HEK293 (cell line): Measurements from ENCODE around the gene CLN6.
"Not testable (repeated sequence)": the region's sequence is repeated elsewhere in the genome, so short reads cannot be mapped to it uniquely, and the experiment has no call there.

Experiments
- CTCF ChIA-PET: fragments of 350-600 bp; formaldehyde crosslinking; extraction: SDS; loops from one replicate; lab custom pipeline; 2021; ENCODE audit warnings: antibody characterized with exemption; lab: Yijun Ruan, JAX
- POLR2A ChIA-PET: fragments of 300-600 bp; formaldehyde crosslinking; extraction: SDS; loops from one replicate; lab custom pipeline; 2020; ENCODE audit warnings: antibody characterized with exemption, inconsistent platforms; lab: Yijun Ruan, JAX
- H3K27ac ChIP-seq: fragments of 200-500 bp; sonication (Bioruptor generic); 2 replicates; pipeline ENCODE4 v1.5.1; 2014; ENCODE audit warnings: low read depth, low read length, control low read depth, inconsistent platforms; ENCODE audit errors: extremely low read depth
- H3K36me3 ChIP-seq, 2 experiments: fragments of 200-500 bp in 1 of 2; sonication (Bioruptor generic) in 1 of 2; 1 replicate in 1 of 2; 2 replicates in 1 of 2; pipeline ENCODE4 v1.5.1; 2014 to 2017; ENCODE audit warnings: inconsistent platforms in 2 of 2, low read length in 2 of 2; ENCODE audit not compliant: control insufficient read depth in 2 of 2, insufficient read depth in 1 of 2
- H3K4me1 ChIP-seq: fragments of 200-500 bp; sonication (Bioruptor generic); 2 replicates; pipeline ENCODE4 v1.5.1; 2014; ENCODE audit warnings: mild to moderate bottlenecking, low read length, inconsistent platforms; ENCODE audit not compliant: control insufficient read depth, insufficient read depth
- H3K4me3 ChIP-seq: 2 replicates; pipeline ENCODE4 v1.5.1; 2011; ENCODE audit warnings: low read depth, mild to moderate bottlenecking, control low read depth, low read length, moderate library complexity
- H3K9me3 ChIP-seq: fragments of 200-500 bp; sonication (Bioruptor generic); 2 replicates; pipeline ENCODE4 v1.5.1; 2014; ENCODE audit warnings: low read depth, low read length, inconsistent platforms; ENCODE audit not compliant: control insufficient read depth, insufficient read depth
- ZBTB1 ChIP-seq: fragments of 450-650 bp; formaldehyde crosslinking; IDR thresholded peaks from 2 replicates; pipeline ENCODE4 v1.5.1; 2016; ENCODE audit warnings: missing biosample characterization, missing genetic modification characterization
- ZBTB10 ChIP-seq: fragments of 450-650 bp; formaldehyde crosslinking; IDR thresholded peaks from 2 replicates; pipeline ENCODE4 v1.5.1; 2016; ENCODE audit warnings: missing biosample characterization, missing genetic modification characterization
- ZFHX2 ChIP-seq: fragments of 450-650 bp; formaldehyde crosslinking; conservative IDR thresholded peaks from 2 replicates; pipeline ENCODE4 v1.5.1; 2016; ENCODE audit warnings: missing biosample characterization, missing genetic modification characterization
- ZNF121 ChIP-seq: fragments of 450-650 bp; formaldehyde crosslinking; IDR thresholded peaks from 2 replicates; pipeline ENCODE4 v1.5.1; 2016; ENCODE audit warnings: missing biosample characterization, missing genetic modification characterization
- ZNF146 ChIP-seq: fragments of 450-650 bp; formaldehyde crosslinking; IDR thresholded peaks from 2 replicates; pipeline ENCODE4 v1.5.1; 2016; ENCODE audit warnings: missing biosample characterization, missing genetic modification characterization
- ZNF280D ChIP-seq: fragments of 450-650 bp; formaldehyde crosslinking; IDR thresholded peaks from 2 replicates; pipeline ENCODE4 v1.5.1; 2016; ENCODE audit warnings: missing biosample characterization, missing genetic modification characterization
- ZNF510 ChIP-seq: fragments of 450-650 bp; formaldehyde crosslinking; IDR thresholded peaks from 2 replicates; pipeline ENCODE4 v1.5.1; 2018; ENCODE audit warnings: mild to moderate bottlenecking, missing genetic modification characterization, missing biosample characterization; ENCODE audit not compliant: insufficient replicate concordance
- ZNF521 ChIP-seq: fragments of 450-650 bp; formaldehyde crosslinking; IDR thresholded peaks from 2 replicates; pipeline ENCODE4 v1.5.1; 2017; ENCODE audit warnings: missing biosample characterization, mild to moderate bottlenecking, missing genetic modification characterization
- ZNF600 ChIP-seq: fragments of 450-650 bp; formaldehyde crosslinking; IDR thresholded peaks from 2 replicates; pipeline ENCODE4 v1.5.1; 2016; ENCODE audit warnings: missing biosample characterization, missing genetic modification characterization
- ZNF624 ChIP-seq: fragments of 450-650 bp; formaldehyde crosslinking; IDR thresholded peaks from 2 replicates; pipeline ENCODE4 v1.5.1; 2017; ENCODE audit warnings: missing biosample characterization, missing genetic modification characterization
- ZNF660 ChIP-seq: fragments of 450-650 bp; IDR thresholded peaks from 2 replicates; pipeline ENCODE4 v1.5.1; 2018; ENCODE audit warnings: missing biosample characterization, mild to moderate bottlenecking, missing genetic modification characterization
- ZNF830 ChIP-seq: fragments of 450-650 bp; IDR thresholded peaks from 2 replicates; pipeline ENCODE4 v1.5.0; 2018; ENCODE audit warnings: missing biosample characterization, missing genetic modification characterization, low read depth, mild to moderate bottlenecking, moderate library complexity
- TF ChIP-seq, protein P1 (sequence below): fragments of 450-650 bp; formaldehyde crosslinking; IDR thresholded peaks from 2 replicates; pipeline ENCODE4 v1.5.1; 2016; ENCODE audit warnings: missing biosample characterization, missing genetic modification characterization
- TF ChIP-seq, protein P2 (sequence below): fragments of 450-650 bp; formaldehyde crosslinking; IDR thresholded peaks from 2 replicates; pipeline ENCODE4 v1.5.1; 2016; ENCODE audit warnings: missing biosample characterization, missing genetic modification characterization

The CLN6 gene

GRCh38 chr15:68175526-68175925, 54.0 kb downstream of the CLN6 start:
- ChIA-PET CTCF (interaction anchor here (0.6 to 1.5 kb wide), 2 partner anchors 36 to 313 kb away, joined by 3 to 5 read pairs; no protein-coding TSS in a partner anchor), POLR2A (no interaction called here)
- no peaks in the 10 kb centered on the region for H3K4me1 ChIP-seq
- peaks cover 30 to 33% of the 10 kb centered on the region in 2 experiments for H3K36me3 ChIP-seq
- H3K27ac ChIP-seq: no peak overlapping the region
- TF ChIP-seq ZNF521 (tag by site-specific recombination) (no peak), ZNF624 (tag by site-specific recombination) (no peak)
- no peaks in the 10 kb centered on the region for H3K9me3 ChIP-seq
- no peak overlapping the region for H3K4me3 ChIP-seq

GRCh38 chr15:68173119-68173518, 56.4 kb downstream of the CLN6 start:
- CTCF ChIA-PET: interaction anchor here (0.9 kb wide), 1 partner anchor 310 kb away, joined by 3 read pairs; no protein-coding TSS in a partner anchor
- no peaks in the 10 kb centered on the region for H3K9me3 ChIP-seq
- TF ChIP-seq ZNF121 (tag by site-specific recombination): peak; percentile 49; the same call in 1 of the 2 replicates
- TF ChIP-seq ZNF830: no peak
- H3K4me3 ChIP-seq: no peak overlapping the region
- H3K27ac ChIP-seq: no peak overlapping the region
- H3K4me1 ChIP-seq: no peaks in the 10 kb centered on the region; the same call in 1 of the 2 replicates
- peaks cover 24 to 32% of the 10 kb centered on the region in 2 experiments for H3K36me3 ChIP-seq
- POLR2A ChIA-PET: no interaction called here

- H3K36me3 ChIP-seq: peaks cover 20 to 22% of the 10 kb centered on the region in 2 experiments
- CTCF ChIA-PET, H3K27ac ChIP-seq, H3K9me3 ChIP-seq, POLR2A ChIA-PET, H3K4me1 ChIP-seq, H3K4me3 ChIP-seq: not testable (repeated sequence)
- TF ChIP-seq, protein P1, sequence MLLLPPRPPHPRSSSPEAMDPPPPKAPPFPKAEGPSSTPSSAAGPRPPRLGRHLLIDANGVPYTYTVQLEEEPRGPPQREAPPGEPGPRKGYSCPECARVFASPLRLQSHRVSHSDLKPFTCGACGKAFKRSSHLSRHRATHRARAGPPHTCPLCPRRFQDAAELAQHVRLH: 0 out of 2 replicates have a peak, but pooled peaks have one; percentile 61
- TF ChIP-seq ZNF146: peak; percentile 95
- peak; percentile 87; the same call in 1 of the 2 replicates for TF ChIP-seq ZNF280D
Observed at GRCh38 chr15:68172037-68172436, 57.5 kb downstream of the CLN6 start.

GRCh38 chr15:68166847-68167246, 62.7 kb downstream of the CLN6 start:
- no peak overlapping the region for H3K4me3 ChIP-seq
- no peaks in the 10 kb centered on the region; the same call in 1 of the 2 replicates for H3K4me1 ChIP-seq
- ChIA-PET POLR2A (interaction anchor here (2.0 kb wide), 1 partner anchor 112 kb away, joined by 6 read pairs; the partner anchor contains the start of gene PIAS1), CTCF (interaction anchor here (0.7 to 2.1 kb wide), 4 partner anchors 12 to 710 kb away, joined by 3 to 6 read pairs (median 3); no protein-coding TSS in a partner anchor)
- no peak overlapping the region for H3K27ac ChIP-seq
- H3K9me3 ChIP-seq: no peaks in the 10 kb centered on the region
- TF ChIP-seq ZNF510 (no peak), ZBTB10 (no peak), ZNF660 (tag by site-specific recombination) (no peak), ZNF600 (tag by site-specific recombination) (no peak), ZFHX2 (tag by site-specific recombination) (no peak), ZBTB1 (tag by site-specific recombination) (no peak)
- TF ChIP-seq, protein P2, sequence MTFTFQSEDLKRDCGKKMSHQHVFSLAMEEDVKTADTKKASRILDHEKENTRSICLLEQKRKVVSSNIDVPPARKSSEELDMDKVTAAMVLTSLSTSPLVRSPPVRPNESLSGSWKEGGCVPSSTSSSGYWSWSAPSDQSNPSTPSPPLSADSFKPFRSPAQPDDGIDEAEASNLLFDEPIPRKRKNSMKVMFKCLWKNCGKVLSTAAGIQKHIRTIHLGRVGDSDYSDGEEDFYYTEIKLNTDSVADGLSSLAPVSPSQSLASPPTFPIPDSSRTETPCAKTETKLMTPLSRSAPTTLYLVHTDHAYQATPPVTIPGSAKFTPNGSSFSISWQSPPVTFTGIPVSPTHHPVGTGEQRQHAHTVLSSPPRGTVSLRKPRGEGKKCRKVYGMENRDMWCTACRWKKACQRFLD: no peak
- H3K36me3 ChIP-seq: peaks cover 11 to 35% of the 10 kb centered on the region in 2 experiments
